OCI-LY1 (cell line): Measurements from ENCODE around the gene ATXN7L1.

Experiments
- EZH2 ChIP-seq: fragments of 200-600 bp; sonication (generic), shearing (Covaris generic); IDR thresholded peaks from 2 replicates; pipeline ENCODE4 v1.8.0; 2017; ENCODE audit warnings: borderline replicate concordance, mixed run types, mild to moderate bottlenecking, antibody characterized with exemption, low read length, moderate library complexity, mixed read lengths
- TF ChIP-seq, protein P1 (sequence below): fragments of 200-600 bp; sonication (generic), shearing (Covaris generic); IDR thresholded peaks from 2 replicates; pipeline ENCODE4 v1.5.1; 2017; ENCODE audit warnings: mild to moderate bottlenecking, antibody characterized with exemption, low read length, moderate library complexity, mixed read lengths

DNA sequence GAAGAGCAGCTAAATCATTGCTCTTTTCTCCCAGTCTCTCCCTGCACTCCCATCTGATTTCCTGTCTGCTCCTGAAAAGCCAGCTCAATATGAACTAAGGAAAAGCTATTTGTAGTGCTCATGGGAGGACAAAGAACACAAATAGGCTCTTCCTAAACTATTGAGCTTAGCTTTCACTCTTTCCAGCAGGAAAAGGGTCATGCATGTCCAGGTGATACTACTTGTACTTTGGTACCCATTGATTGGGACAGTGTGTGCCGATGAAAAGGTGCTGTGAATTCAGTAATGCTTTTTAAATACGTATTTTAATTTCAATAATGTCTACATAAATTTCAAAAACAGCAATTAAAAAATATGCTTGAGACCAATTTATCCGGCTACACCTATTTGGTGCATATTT, 37.5 kb upstream of the ATXN7L1 start:
- TF ChIP-seq, protein P1, sequence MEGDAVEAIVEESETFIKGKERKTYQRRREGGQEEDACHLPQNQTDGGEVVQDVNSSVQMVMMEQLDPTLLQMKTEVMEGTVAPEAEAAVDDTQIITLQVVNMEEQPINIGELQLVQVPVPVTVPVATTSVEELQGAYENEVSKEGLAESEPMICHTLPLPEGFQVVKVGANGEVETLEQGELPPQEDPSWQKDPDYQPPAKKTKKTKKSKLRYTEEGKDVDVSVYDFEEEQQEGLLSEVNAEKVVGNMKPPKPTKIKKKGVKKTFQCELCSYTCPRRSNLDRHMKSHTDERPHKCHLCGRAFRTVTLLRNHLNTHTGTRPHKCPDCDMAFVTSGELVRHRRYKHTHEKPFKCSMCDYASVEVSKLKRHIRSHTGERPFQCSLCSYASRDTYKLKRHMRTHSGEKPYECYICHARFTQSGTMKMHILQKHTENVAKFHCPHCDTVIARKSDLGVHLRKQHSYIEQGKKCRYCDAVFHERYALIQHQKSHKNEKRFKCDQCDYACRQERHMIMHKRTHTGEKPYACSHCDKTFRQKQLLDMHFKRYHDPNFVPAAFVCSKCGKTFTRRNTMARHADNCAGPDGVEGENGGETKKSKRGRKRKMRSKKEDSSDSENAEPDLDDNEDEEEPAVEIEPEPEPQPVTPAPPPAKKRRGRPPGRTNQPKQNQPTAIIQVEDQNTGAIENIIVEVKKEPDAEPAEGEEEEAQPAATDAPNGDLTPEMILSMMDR: no peak
- no peak for TF ChIP-seq EZH2
